Gastrocnemius medialis (tissue), 4 donors: ENCODE measurements around the gene SP4.

ENCODE experiments used
- POLR2A ChIP-seq, 2 donors: fragments of 450-650 bp; IDR thresholded peaks; one replicate each; pipeline ENCODE4 v1.6.1; 2017; ENCODE audit warnings: antibody characterized with exemption in 2 of 2, mild to moderate bottlenecking in 2 of 2, moderate library complexity in 2 of 2
- TF ChIP-seq, protein P1 (sequence below), 5 experiments: fragments of 450-650 bp in 3 of 5; fragments of 200-600 bp in 2 of 5; sonication (generic) in 2 of 5; IDR thresholded peaks in 4 of 5; conservative IDR thresholded peaks in 1 of 5; 1 replicate in 4 of 5; 2 replicates in 1 of 5; pipeline ENCODE4 v1.5.1; 2016 to 2019; ENCODE audit warnings: antibody characterized with exemption in 5 of 5, mild to moderate bottlenecking in 3 of 5, moderate library complexity in 3 of 5

DNA sequence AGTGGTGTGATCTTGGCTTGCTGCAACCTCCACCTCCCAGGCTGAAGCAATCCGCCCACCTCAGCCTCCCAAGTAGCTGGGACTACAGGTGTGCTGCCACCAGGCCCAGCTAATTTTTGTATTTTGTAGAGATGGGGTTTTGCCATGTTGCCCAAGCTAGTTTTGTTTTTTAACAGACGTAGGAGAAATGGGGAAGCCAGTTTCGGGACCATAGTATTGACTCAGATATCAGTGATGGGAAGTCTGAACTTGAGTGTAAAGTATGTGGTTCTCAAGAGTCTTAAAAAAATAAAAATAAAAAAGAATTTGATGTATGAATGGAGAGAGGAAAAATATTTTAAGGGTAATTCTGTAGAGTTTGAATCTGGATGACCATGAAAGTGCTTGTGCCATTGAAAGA, 34.2 kb downstream of the SP4 start:
- TF ChIP-seq, protein P1, sequence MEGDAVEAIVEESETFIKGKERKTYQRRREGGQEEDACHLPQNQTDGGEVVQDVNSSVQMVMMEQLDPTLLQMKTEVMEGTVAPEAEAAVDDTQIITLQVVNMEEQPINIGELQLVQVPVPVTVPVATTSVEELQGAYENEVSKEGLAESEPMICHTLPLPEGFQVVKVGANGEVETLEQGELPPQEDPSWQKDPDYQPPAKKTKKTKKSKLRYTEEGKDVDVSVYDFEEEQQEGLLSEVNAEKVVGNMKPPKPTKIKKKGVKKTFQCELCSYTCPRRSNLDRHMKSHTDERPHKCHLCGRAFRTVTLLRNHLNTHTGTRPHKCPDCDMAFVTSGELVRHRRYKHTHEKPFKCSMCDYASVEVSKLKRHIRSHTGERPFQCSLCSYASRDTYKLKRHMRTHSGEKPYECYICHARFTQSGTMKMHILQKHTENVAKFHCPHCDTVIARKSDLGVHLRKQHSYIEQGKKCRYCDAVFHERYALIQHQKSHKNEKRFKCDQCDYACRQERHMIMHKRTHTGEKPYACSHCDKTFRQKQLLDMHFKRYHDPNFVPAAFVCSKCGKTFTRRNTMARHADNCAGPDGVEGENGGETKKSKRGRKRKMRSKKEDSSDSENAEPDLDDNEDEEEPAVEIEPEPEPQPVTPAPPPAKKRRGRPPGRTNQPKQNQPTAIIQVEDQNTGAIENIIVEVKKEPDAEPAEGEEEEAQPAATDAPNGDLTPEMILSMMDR (IDR thresholded peaks at IDR 0.05 in 4 of 5, conservative IDR thresholded peaks at IDR 0.05 in 1 of 5), result no peak
- TF ChIP-seq POLR2A (IDR thresholded peaks at IDR 0.05), result no peak
